Activated naive CD8-positive, alpha-beta T cell (primary cell): ENCODE data around the gene TLR2.

Experiments
- H3K27ac Mint-ChIP-seq: one replicate; pipeline ENCODE4 v1.8.0; 2021; ENCODE audit warnings: mixed read lengths
- H3K27me3 Mint-ChIP-seq: one replicate; pipeline ENCODE4 v1.8.0; 2021; ENCODE audit warnings: mixed read lengths
- H3K36me3 Mint-ChIP-seq: one replicate; pipeline ENCODE4 v1.8.0; 2021; ENCODE audit warnings: mixed read lengths
- H3K4me1 Mint-ChIP-seq: one replicate; pipeline ENCODE4 v1.8.0; 2021; ENCODE audit warnings: low read depth, mixed read lengths
- H3K4me3 Mint-ChIP-seq: one replicate; pipeline ENCODE4 v1.8.0; 2021; ENCODE audit warnings: mild to moderate bottlenecking, mixed read lengths
- H3K9me3 Mint-ChIP-seq: one replicate; pipeline ENCODE4 v1.8.0; 2021; ENCODE audit warnings: low read depth, mixed read lengths

TLR2 gene

DNA sequence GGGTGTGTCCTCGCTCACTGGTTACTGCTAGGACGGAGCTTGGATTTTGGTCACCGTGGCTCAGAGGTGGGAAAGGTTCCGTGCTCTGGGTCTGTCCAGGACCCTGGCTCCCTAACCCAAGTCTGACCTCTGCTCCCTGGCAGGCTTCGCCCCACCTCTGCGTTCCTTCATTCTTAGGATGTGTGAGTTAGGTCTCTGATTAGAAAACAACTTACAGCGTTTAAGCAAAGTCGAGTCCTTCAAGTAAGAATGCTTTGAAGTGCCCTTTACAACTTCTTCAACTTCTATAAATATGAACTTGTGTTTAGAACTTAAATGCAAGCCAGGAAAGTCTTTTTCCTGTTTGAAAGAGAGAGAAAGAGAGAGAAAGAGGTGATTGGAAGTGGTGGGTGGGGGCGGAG is 891 bp downstream of the TLR2 start:
- H3K9me3 Mint-ChIP-seq = peaks cover 15% of the 10 kb centered on the region

GRCh38 chr4:153704522-153704921 is 20.4 kb downstream of the TLR2 start:
- Mint-ChIP-seq H3K36me3 (peaks cover 5% of the 10 kb centered on the region), H3K4me3 (no peak overlapping the region), H3K27me3 (no peaks in the 10 kb centered on the region), H3K27ac (no peak overlapping the region), H3K4me1 (peaks cover 10% of the 10 kb centered on the region), H3K9me3 (no peaks in the 10 kb centered on the region)

More for the DNA sequence above, 891 bp downstream of the TLR2 start:
- peaks cover 13% of the 10 kb centered on the region for H3K4me1 Mint-ChIP-seq
- H3K27me3 Mint-ChIP-seq = peaks cover 13% of the 10 kb centered on the region
- peaks cover 21% of the 10 kb centered on the region for H3K36me3 Mint-ChIP-seq
- no peak overlapping the region for H3K27ac Mint-ChIP-seq
- peak overlapping the region; percentile 87 for H3K4me3 Mint-ChIP-seq

- H3K36me3 Mint-ChIP-seq = peaks cover 5% of the 10 kb centered on the region
- H3K4me3 Mint-ChIP-seq = no peak overlapping the region
- H3K27me3 Mint-ChIP-seq = no peaks in the 10 kb centered on the region
- H3K9me3 Mint-ChIP-seq = no peaks in the 10 kb centered on the region
- peaks cover 10% of the 10 kb centered on the region for H3K4me1 Mint-ChIP-seq
- H3K27ac Mint-ChIP-seq = no peak overlapping the region
Measured at GRCh38 chr4:153705743-153706468, 21.8 kb downstream of the TLR2 start.

DNA sequence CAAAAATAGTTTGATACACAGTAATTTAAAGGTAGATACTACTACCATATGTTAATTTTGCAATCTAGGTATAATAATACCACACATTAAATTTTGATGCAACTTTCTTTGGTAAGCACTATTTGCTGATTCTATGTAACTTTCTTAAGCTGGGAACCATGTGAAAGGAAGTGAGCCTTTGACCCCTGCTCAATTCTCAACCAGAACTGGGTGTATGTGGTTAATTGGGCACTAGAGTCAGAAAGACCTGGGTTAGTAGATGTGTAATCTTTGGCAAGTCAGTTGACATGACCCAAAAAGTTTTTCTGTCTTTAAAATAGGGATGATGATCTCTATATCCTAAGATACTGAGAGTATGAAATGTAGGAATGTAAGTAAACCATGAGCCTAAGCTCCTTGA is 22.4 kb downstream of the TLR2 start:
- peaks cover 1% of the 10 kb centered on the region for H3K27me3 Mint-ChIP-seq
- no peaks in the 10 kb centered on the region for H3K9me3 Mint-ChIP-seq
- no peak overlapping the region for H3K4me3 Mint-ChIP-seq
- H3K4me1 Mint-ChIP-seq = peaks cover 10% of the 10 kb centered on the region
- H3K36me3 Mint-ChIP-seq = peaks cover 5% of the 10 kb centered on the region
- H3K27ac Mint-ChIP-seq = no peak overlapping the region

DNA sequence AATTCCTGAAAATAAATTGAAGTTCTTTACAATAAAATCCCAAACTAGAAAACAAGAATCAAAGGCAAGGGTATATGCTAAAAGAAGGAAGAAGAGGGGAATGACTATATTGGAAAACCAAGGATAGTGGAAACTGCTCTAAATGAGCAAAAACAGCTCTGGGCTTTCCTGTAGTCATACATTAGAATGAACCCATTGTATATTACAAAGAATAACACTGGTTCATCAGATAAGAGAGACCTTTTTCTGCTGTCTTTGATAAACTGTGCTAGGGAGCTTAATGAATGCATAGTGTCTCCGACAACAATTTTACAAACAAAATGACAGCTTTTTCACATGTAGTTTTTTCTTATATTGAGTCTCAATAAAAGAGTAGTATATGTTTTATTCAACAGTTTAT is 26.6 kb downstream of the TLR2 start:
- Mint-ChIP-seq H3K4me1 (peaks cover 16% of the 10 kb centered on the region), H3K36me3 (no peaks in the 10 kb centered on the region), H3K4me3 (no peak overlapping the region), H3K27ac (no peak overlapping the region), H3K27me3 (peaks cover 2% of the 10 kb centered on the region), H3K9me3 (no peaks in the 10 kb centered on the region)

- H3K4me3 Mint-ChIP-seq = no peak overlapping the region
Measured at GRCh38 chr4:153713866-153714646, 30.0 kb downstream of the TLR2 start.

DNA sequence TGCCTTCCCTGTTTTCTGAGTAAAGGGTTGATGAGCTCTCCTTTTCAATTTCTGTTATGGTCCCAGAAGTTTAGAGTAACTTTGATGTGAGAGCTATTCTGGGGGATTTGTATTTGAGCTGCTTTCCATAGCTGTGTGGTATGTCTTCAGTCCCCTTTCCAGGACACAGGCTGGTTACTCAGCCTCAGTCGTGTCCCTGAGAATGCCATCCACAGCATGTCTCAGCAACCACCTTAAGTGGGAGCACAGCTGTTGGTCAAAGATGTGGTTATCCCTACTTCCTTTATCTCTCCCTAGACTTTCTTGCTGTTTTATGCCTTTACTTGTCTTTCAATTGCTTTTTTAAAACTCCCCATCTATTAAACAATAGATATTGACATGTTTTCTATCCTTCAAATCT is 38.0 kb downstream of the TLR2 start:
- H3K4me1 Mint-ChIP-seq = no peaks in the 10 kb centered on the region
- H3K27ac Mint-ChIP-seq = no peak overlapping the region
- H3K36me3 Mint-ChIP-seq = peaks cover 3% of the 10 kb centered on the region
- peaks cover 3% of the 10 kb centered on the region for H3K27me3 Mint-ChIP-seq
- H3K4me3 Mint-ChIP-seq = no peak overlapping the region
- H3K9me3 Mint-ChIP-seq = no peaks in the 10 kb centered on the region

More at GRCh38 chr4:153713866-153714646, 30.0 kb downstream of the TLR2 start:
- Mint-ChIP-seq H3K27ac (no peak overlapping the region), H3K27me3 (peaks cover 3% of the 10 kb centered on the region), H3K9me3 (no peaks in the 10 kb centered on the region), H3K4me1 (peaks cover 6% of the 10 kb centered on the region), H3K36me3 (peaks cover under 1% of the 10 kb centered on the region)

GRCh38 chr4:153724606-153725005 is 40.5 kb downstream of the TLR2 start:
- Mint-ChIP-seq H3K4me1 (no peaks in the 10 kb centered on the region), H3K4me3 (no peak overlapping the region), H3K27ac (no peak overlapping the region), H3K9me3 (no peaks in the 10 kb centered on the region), H3K27me3 (no peaks in the 10 kb centered on the region), H3K36me3 (no peaks in the 10 kb centered on the region)

GRCh38 chr4:153725136-153725830 is 41.2 kb downstream of the TLR2 start:
- no peaks in the 10 kb centered on the region for H3K36me3 Mint-ChIP-seq
- H3K9me3 Mint-ChIP-seq = no peaks in the 10 kb centered on the region
- no peak overlapping the region for H3K27ac Mint-ChIP-seq
- H3K4me3 Mint-ChIP-seq = no peak overlapping the region
- H3K4me1 Mint-ChIP-seq = no peaks in the 10 kb centered on the region
- H3K27me3 Mint-ChIP-seq = no peaks in the 10 kb centered on the region

DNA sequence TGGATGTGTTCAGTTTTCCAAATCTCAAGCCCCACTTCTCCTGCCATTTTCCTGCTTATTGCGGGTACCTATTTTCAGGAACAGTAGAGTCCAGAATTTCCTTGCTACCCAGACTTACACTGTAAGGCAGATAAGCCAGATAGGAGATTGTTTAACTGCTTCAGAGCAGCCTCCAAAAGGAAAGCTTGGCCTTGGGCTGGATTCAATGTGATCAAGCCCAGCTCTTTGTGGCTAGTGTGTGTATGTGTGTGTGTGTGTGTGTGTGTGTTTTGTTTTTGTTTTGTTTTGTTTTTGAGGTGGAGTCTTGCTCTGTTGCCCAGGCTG is 41.7 kb downstream of the TLR2 start:
- Mint-ChIP-seq H3K4me3 (no peak overlapping the region), H3K9me3 (no peaks in the 10 kb centered on the region), H3K4me1 (no peaks in the 10 kb centered on the region), H3K27me3 (no peaks in the 10 kb centered on the region), H3K36me3 (no peaks in the 10 kb centered on the region), H3K27ac (no peak overlapping the region)

DNA sequence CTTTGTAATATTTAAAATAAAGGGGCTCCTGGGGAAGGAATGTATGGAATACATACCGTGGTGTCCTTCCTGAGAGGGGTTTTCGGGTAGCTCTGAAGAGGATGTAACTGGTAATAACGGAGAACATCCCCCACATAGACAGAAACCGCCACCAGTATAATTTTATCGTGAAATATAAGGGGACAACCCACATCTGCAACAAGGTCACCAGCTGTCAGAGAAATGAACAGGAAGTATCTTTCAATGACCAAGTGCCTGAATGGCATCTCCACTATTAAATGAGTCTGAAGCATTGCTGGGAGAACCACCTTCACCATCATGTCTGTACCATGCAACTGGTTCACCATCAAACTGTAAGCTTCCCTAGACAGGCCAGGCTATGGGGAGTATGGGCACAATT is 44.1 kb downstream of the TLR2 start:
- Mint-ChIP-seq H3K36me3 (no peaks in the 10 kb centered on the region), H3K4me1 (no peaks in the 10 kb centered on the region), H3K9me3 (no peaks in the 10 kb centered on the region), H3K27me3 (no peaks in the 10 kb centered on the region), H3K4me3 (no peak overlapping the region), H3K27ac (no peak overlapping the region)

DNA sequence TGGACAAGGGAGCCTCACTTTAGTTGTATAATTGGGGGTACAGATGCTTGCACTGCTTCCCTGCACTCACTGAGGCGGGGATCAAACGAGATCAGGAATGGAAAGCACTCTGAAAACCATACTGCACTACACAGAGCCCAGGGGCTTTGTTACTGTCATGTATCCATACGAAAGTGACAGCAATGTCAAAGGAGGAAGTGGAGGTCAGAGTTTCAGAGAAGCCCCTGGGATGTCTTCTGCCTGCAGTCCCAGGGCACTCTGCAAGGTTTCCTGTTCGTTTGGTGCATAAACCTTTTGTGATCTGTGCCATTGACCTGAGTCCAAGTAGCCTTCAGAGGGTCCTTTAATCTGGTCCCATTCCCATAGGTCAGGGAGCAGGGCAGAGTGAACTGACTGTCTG is 44.6 kb downstream of the TLR2 start:
- Mint-ChIP-seq H3K27ac (no peak overlapping the region), H3K4me1 (no peaks in the 10 kb centered on the region), H3K9me3 (no peaks in the 10 kb centered on the region), H3K36me3 (no peaks in the 10 kb centered on the region), H3K4me3 (no peak overlapping the region), H3K27me3 (no peaks in the 10 kb centered on the region)

GRCh38 chr4:153729895-153730294 is 45.8 kb downstream of the TLR2 start:
- Mint-ChIP-seq H3K4me1 (no peaks in the 10 kb centered on the region), H3K36me3 (no peaks in the 10 kb centered on the region), H3K9me3 (no peaks in the 10 kb centered on the region), H3K4me3 (no peak overlapping the region), H3K27me3 (no peaks in the 10 kb centered on the region), H3K27ac (no peak overlapping the region)

DNA sequence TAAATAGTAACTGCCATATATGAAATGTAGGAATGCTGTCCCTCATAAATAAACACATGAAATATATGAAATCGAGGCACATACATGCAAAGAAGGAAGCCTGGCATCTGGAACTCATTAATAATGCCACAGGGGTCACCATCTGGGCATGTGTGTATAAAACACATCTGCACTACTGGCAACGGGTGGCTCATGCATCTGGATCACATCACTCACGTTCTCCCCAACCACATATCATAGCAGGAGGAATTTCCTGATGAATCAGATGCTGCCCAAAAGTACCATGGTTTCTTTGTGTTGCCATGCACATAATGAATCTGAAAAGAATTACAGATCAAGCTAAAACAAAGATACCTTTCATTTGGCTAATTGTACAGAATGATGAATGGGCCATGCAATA is 47.2 kb downstream of the TLR2 start:
- no peaks in the 10 kb centered on the region for H3K36me3 Mint-ChIP-seq
- H3K27me3 Mint-ChIP-seq = no peaks in the 10 kb centered on the region
- no peaks in the 10 kb centered on the region for H3K4me1 Mint-ChIP-seq
- H3K4me3 Mint-ChIP-seq = no peak overlapping the region
- H3K9me3 Mint-ChIP-seq = no peaks in the 10 kb centered on the region
- no peak overlapping the region for H3K27ac Mint-ChIP-seq

- Mint-ChIP-seq H3K4me3 (no peak overlapping the region), H3K27ac (no peak overlapping the region), H3K27me3 (no peaks in the 10 kb centered on the region), H3K4me1 (no peaks in the 10 kb centered on the region), H3K36me3 (no peaks in the 10 kb centered on the region), H3K9me3 (no peaks in the 10 kb centered on the region)
Measured at GRCh38 chr4:153733751-153734448, 49.8 kb downstream of the TLR2 start.
